ENCODE measurements around the gene RAB9B. TPM values are rescaled to one million over a fixed set of nuclear protein-coding genes. Genes with fewer than 3 reads are reported as not detected.

RAB9B gene
- total and polyA plus RNA-seq, 2 of the 13 experiments (the other 11 are each of a cell fraction or from before 2014, with no cell fraction given): 0.04 TPM; not detected in 1

GRCh38 chrX:103783196-103783595, 48.9 kb downstream of the RAB9B start (continued):
- TF ChIP-seq KDM2A (CRISPR knock-in tag; IDR thresholded peaks at IDR 0.05; ENCODE audit: borderline replicate concordance, low read depth) (no peak), ZNF839 (CRISPR knock-in tag; IDR thresholded peaks at IDR 0.05; ENCODE audit: borderline replicate concordance) (no peak)

GRCh38 chrX:103782640-103783039, 49.4 kb downstream of the RAB9B start:
- Histone ChIP-seq H3K36me3 (replicated peaks in 1 of 2; ENCODE audit: control insufficient read depth in 1 of 2, insufficient read depth in 2 of 2, low read length in 2 of 2) (no peaks in the 10 kb centered on the region), H2AFZ (ENCODE audit: low read length) (no peak overlapping the region), H3K4me1 (ENCODE audit: insufficient read depth, low read length) (no peaks in the 10 kb centered on the region), H4K20me1 (ENCODE audit: insufficient read depth, low read length) (no peaks in the 10 kb centered on the region), H3K9ac (ENCODE audit: insufficient read depth, low read depth, low read length) (no peak overlapping the region), H3K9me3 (ENCODE audit: low read length) (no peaks in the 10 kb centered on the region), H3K79me2 (ENCODE audit: insufficient read depth, low read length) (no peaks in the 10 kb centered on the region), H3K27ac (ENCODE audit: extremely low read length, insufficient read depth, low read length) (no peak overlapping the region), H3K27me3 (ENCODE audit: control insufficient read depth in 1 of 2, insufficient read depth in 2 of 2, low read length in 2 of 2) (no peaks in the 10 kb centered on the region; a peak in 1 of 5 replicates), H3K4me3 (replicated peaks in 1 of 3; ENCODE audit: insufficient read depth in 1 of 3, low read depth in 2 of 3, low read length in 3 of 3) (no peak overlapping the region), H3K4me2 (ENCODE audit: low read depth, low read length) (no peak overlapping the region)
- BruUV-seq (replicated peaks): no TSS peak
- DNase-seq (ENCODE audit: low spot score) (no peak), FAIRE-seq (no peak), ATAC-seq (no peak)
- WGBS (ENCODE audit: low lambda C conversion rate): 7% methylated on average over 3 of the region's 3 CpGs
- ChIA-PET CTCF (ENCODE audit: low intra/inter-chr PET ratio, low total read pairs) (no interaction called here), POLR2A (no interaction called here)
- intact Hi-C loops (cut with micrococcal nuclease; ENCODE audit: unreplicated experiment) (no loop called here), in situ Hi-C loops (cut with HindIII; ENCODE audit: extremely low pct_ligation_motif_present, low pct_unique_long_range_greater_than_20kb) (no loop called here)
- TF ChIP-seq ZNF512 (CRISPR knock-in tag; IDR thresholded peaks at IDR 0.05): no peak
- no peak for TF ChIP-seq PLSCR1 (CRISPR knock-in tag; IDR thresholded peaks at IDR 0.05; ENCODE audit: borderline replicate concordance)
- no peak for TF ChIP-seq ZNF235 (CRISPR knock-in tag; IDR thresholded peaks at IDR 0.05; ENCODE audit: borderline replicate concordance)
- no peak for TF ChIP-seq MEF2D (CRISPR knock-in tag; IDR thresholded peaks at IDR 0.05)
- no peak for TF ChIP-seq ZNF577 (CRISPR knock-in tag; IDR thresholded peaks at IDR 0.05; ENCODE audit: borderline replicate concordance, low read depth)
- TF ChIP-seq HNRNPL (IDR thresholded peaks at IDR 0.05; ENCODE audit: low read depth, low read length): no peak
- no peak for TF ChIP-seq SALL2 (CRISPR knock-in tag; IDR thresholded peaks at IDR 0.05)
- no peak for TF ChIP-seq HHEX (CRISPR knock-in tag; IDR thresholded peaks at IDR 0.05)
- TF ChIP-seq ZNF138 (CRISPR knock-in tag; IDR thresholded peaks at IDR 0.05; ENCODE audit: low read depth): no peak
- TF ChIP-seq ZNF816 (CRISPR knock-in tag; IDR thresholded peaks at IDR 0.05; ENCODE audit: borderline replicate concordance): no peak
- no peak for TF ChIP-seq ARID5B (CRISPR knock-in tag; IDR thresholded peaks at IDR 0.05)
- TF ChIP-seq ZNF468 (CRISPR knock-in tag; IDR thresholded peaks at IDR 0.05): no peak
- no peak for TF ChIP-seq NR1H2 (CRISPR knock-in tag; IDR thresholded peaks at IDR 0.05; ENCODE audit: borderline replicate concordance, low read depth)
- no peak for TF ChIP-seq HNRNPH1 (optimal IDR thresholded peaks at IDR 0.05; ENCODE audit: low read depth, low read length)
- TF ChIP-seq DDIT3 (CRISPR knock-in tag; IDR thresholded peaks at IDR 0.05): no peak
- TF ChIP-seq TCF12 (IDR thresholded peaks at IDR 0.05): no peak
- no peak for TF ChIP-seq TCF12 (CRISPR knock-in tag; IDR thresholded peaks at IDR 0.05)
